GM19328 (cell line): ENCODE data around the gene NR2C1.
"Not testable (repeated sequence)": the region's sequence is repeated elsewhere in the genome, so short reads cannot be mapped to it uniquely, and the experiment has no call there.

Source experiments
- ATAC-seq: cut with Tn5 transposase; IDR thresholded peaks from one replicate; pipeline ENCODE4 v1.9.1; 2021; ENCODE audit warnings: mild to moderate bottlenecking, moderate library complexity; ENCODE audit not compliant: unreplicated experiment

The NR2C1 gene

DNA sequence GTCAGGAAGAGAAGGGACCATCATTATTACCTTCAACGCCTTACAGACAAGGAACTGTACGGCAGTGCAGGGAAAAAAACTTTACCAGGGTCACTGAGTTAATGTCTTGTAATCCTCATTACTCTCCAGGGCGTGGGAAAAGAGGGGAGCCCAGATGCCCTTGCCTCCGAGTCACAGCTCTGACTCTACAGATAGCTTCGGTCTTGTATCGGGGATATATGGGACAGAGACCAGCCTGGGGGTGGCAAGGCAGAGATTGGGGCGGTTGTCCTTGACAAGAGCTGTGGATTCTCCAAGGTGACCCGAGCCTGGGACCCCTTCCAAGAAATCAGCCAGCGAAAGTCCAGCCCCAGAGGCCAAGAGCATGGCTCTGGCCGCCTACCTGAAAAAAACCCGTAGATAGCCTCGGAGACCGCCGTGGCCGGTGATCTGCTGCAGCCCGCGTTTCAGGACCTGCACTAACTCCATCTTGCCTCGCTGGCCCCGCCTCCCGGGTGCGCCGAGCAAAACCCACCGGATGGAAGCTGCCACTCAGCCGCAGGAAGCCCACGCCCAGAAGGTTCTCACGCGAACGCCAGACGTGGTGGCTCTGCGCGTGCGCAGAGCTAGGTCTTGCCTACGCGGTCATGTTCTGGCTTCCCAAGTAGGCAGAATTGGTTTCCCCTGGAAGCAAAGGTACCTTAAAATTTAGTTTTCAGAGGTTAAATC, 70.1 kb downstream of the NR2C1 start, which contains the start of gene NDUFA12:
Gene NDUFA12 (minus strand): TSS at position 485 of the 708 bp plus-strand sequence. CDS start 17 bp downstream, at position 468.
- ATAC-seq = peak; percentile 98

DNA sequence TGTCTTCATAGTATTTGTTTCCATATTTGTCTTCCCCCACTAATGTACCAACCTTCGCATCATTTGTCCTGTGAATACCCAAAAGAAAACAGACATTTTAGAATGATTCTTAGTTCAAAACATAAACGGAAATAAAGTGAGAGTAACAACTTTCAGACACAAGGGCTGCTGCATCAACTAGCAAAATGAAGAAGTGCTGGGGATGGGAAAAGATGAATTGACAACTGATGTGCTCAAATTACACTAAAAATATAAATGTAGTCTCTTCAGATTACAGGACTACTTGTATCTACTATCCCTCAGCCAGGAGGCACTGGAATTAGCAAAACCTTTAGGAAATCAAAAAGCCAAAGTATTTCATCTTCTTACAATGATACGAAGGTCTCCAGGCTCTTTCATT, 70.7 kb downstream of the NR2C1 start:
- no peak for ATAC-seq

DNA sequence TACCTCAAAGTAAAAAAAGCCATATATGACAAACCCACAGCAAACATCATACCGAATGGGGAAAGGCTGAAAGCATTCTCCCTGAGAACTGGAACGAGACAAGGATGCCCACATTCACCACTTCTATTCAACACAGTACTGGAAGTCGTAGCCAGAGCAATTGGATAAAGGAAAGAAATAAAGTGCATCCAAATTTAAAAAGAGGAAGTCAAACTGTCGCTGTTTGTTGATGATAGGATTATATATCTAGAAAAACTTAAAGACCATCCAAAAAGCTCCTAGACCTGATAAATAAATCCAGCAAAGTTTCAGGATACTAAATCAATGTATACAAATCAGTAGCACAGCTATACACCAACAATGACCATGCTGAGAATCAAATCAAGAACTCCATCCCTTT, 75.1 kb downstream of the NR2C1 start:
- ATAC-seq = no peak

DNA sequence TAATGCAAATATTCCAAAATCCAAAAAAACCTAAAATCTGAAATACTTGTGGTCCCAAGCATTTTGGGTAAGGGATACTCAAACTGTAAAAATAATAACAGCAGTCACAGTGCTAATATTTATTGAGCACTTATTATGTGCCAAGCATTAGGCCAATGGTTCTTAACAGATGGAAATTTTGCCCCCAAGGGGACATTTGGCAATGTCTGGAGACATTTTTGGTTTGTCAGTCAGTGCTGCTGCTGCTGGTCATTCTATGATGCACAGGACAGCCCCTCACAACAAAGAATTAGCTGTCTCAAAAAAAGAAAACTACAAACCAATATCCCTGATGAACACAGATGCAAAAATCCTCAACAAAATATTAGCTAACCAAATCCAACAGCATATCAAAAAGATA, 75.7 kb downstream of the NR2C1 start:
- ATAC-seq = no peak

DNA sequence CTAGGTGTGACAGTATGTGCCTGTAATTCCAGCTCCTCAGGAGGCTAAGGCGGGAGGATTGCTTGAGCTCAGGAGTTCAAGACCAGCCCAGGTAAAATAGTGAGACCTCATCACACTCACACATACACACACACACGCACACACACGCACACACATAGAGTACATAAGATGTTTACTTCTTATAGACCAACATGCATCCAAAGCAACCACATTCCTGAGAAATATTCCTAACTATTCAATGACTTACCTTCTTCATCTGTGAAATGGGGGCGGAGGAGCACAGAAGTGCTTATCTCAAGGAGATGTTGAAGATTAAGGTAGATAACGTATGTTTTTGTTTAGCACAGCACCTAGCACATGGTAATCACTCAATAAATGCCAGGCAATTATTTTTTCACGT, 76.4 kb downstream of the NR2C1 start:
- ATAC-seq = no peak

DNA sequence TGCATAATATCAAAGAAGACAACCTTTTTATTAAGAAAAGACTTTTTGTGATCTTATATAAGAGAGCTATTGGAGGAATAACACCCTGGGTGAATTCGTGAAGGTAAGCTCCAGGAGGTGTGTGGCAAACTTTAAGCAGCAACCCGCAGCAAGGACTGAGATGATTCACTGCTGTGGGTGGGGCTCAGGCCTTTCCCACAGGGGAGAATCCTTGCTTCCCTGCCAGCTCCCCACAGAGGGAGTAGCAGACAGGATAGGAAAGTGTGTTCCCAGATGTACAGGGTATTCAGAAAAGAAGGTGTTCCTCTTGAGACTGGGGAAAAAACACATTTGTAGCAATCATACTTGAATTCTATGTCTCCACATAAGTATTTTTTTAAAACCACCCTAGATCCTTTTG, 79.1 kb downstream of the NR2C1 start:
- no peak for ATAC-seq

DNA sequence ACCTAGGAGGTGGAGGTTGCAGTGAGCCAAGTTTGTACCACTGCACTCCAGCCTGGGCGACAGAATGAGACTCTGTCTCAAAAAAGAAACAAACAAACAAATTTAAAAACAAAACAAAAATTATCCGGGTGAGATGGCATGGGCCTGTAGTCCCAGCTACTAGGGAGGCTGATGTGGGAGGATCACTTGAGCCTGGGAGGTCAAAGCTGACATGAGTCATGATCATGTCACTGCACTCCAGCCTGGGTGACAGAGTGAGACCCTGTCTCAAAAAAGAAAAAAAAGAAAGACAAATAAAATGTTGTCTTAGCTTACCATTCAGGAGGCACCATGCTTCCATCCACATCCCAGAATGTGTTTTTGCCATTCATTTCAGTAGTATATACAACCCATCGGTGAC, 79.6 kb downstream of the NR2C1 start:
- ATAC-seq = not testable (repeated sequence)

DNA sequence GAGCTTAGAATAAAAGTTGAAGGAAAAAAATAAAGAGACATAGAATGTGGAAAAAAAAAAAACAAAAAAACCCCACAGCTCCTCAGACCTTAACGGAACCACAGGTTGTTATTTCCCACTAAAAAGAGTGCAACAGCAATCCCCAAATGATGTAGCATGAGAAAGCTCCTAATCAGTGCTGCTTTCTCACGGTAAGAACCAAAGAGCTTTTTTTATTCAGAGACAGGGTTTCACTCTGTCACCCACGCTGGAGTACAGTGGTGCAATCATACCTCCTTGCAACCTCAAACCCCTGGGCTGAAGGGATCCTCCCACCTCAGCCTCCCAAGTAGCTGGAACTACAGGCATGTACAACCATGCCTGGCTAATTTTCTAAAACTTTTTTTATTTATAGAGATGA, 83.2 kb downstream of the NR2C1 start:
- ATAC-seq = no peak

DNA sequence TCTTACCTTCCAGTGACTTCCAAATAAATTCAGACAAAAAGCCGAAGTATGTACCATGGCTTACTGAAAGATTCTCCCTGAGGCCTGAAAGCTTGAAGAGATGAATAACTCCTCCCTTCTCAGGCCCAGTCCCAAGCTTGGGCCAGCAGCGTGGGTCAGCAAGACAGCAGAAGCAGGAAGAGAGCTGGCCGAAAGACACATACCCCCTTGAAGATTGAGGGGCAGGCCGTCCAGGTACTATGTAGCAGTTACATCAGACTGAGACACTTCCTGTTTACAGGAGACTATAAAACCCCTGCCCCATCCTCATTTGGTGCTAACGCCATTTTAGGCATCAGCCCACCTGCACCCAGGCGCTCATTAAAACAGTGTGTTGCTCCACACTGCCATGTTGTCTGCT, 84.9 kb downstream of the NR2C1 start:
- no peak for ATAC-seq

DNA sequence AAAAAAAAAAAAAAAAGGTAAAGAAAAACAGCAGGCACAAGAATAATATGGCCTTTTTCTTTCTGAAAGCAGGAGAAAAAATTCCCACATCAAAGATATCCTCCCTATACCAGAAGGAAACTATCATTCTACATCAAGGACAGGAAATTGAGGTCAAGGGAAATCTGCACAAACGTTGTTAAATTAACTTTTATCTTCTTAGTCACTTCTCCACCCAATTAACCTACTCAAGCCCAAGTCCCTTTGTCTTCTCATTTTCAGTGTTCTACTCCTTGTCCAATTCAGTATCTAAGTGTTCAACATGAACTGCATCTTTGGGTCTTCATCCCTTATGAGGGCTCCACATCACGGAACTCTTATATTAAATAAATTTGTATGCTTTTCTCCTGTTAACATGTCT, 85.6 kb downstream of the NR2C1 start:
- no peak for ATAC-seq

DNA sequence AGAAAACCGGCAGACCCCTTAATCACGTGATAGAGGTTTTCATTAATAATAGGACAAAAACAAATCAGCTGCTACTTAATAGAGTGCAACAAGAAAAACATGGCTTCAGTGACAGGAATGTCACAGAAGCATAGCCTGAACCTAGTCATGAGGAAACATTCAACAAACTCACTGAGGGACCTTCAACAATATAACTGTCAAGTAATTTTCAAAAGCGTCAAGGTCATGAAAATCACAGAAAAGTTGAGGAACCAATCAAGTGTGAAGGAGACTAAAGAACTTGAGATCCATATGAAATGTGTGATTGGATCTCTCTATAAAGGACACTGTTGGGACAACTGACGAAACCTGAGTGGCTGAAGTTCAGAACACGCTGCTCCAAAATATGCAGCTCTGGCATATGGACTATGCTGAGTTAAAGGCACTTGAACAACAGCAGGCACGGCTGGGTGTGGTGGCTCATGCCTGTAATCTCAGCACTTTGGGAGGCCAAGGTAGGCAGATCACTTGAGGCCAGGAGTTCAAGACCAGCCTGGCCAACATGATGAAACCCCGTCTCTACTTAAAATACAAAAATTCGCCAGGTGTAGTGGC, 86.2 kb downstream of the NR2C1 start:
- ATAC-seq = no peak

DNA sequence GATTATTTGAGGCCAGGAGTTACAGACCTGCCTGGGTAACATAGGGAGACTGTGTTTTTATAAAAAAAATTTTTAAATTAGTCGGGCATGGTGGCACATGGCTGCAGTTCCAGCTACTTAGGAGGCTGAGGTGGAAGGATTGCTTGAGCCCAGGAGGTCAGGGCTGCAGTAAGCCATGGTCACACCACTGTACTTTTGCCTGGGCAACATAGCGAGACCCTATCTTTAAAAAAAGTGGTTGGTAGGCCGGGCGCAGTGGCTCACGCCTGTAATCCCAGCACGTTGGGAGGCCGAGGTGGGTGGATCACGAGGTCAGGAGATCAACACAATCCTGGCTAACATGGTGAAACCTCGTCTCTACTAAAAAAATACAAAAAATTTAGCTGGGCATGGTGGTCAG, 88.3 kb downstream of the NR2C1 start:
- not testable (repeated sequence) for ATAC-seq

DNA sequence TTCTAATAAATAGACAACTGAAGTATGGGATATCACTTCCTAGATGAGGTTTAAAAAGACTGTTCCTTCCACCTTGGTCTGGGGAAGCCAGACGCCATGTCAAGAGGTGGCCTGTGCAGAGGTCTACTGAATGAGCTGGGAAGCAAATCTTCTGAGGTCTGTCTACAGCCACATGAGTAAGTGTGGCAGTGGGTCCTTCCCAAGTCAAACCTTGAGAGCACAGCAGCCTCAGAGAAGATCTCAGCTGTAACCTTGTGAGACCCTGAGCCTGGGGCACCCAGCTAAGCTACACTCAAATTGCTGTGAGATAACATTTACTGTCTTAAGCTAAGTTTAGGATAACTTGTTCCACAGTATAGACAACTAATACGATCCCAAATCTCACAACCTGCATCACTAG, 90.1 kb downstream of the NR2C1 start:
- no peak for ATAC-seq

DNA sequence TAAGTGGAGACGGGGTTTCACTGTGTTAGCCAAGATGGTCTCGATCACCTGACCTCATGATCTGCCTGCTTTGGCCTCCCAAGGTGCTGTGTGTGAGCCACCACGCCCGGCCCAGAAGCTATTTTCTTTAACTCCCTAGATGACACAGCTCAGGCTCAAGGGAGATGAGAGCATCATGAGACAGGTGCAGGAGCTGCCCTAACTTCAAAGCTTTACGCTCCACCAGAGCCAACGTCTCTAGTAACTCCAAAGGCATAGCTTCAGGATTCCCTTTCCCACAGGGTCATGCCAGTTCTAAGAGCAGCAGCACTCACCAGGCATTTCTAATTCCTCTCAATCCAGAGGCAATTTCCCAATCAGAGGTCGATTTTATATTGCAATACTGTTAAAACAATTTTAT, 91.0 kb downstream of the NR2C1 start:
- ATAC-seq = no peak

DNA sequence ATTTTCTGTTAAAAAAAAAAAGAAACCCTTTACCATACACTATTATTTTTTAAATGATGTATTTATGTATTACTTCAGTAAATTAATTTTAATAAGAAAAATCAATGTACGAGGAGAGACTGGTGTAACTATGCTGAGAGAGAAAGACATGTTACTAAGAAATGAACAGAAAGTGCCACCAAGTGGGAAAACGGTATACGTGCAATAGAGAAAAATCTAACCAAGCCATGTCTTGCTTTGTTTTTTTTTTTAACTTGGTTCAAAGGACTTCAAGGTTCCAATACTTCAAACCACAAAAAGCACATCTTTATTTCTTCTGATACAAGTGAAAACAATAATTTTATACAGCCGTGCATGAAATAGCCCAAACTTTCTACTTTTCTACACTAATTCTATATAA, 92.8 kb downstream of the NR2C1 start:
- ATAC-seq = no peak

DNA sequence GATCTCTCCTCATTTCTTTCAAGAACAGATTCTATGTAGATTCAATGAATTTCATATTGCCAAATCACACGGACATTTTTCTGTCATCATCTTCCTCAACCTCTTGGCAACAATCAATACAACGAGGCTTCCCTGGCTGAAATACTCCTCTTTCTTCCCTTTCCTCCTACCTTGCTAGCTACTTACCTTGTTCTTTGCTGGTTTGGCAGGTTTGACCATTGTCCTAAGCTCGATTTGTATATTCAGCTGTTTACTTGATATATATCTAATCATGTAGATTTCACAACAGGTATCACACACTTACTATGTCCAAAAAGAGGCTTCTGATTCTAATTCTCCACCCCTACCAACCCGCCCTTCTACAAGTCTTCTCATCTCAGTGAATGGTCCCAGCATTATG, 93.5 kb downstream of the NR2C1 start:
- ATAC-seq = no peak

DNA sequence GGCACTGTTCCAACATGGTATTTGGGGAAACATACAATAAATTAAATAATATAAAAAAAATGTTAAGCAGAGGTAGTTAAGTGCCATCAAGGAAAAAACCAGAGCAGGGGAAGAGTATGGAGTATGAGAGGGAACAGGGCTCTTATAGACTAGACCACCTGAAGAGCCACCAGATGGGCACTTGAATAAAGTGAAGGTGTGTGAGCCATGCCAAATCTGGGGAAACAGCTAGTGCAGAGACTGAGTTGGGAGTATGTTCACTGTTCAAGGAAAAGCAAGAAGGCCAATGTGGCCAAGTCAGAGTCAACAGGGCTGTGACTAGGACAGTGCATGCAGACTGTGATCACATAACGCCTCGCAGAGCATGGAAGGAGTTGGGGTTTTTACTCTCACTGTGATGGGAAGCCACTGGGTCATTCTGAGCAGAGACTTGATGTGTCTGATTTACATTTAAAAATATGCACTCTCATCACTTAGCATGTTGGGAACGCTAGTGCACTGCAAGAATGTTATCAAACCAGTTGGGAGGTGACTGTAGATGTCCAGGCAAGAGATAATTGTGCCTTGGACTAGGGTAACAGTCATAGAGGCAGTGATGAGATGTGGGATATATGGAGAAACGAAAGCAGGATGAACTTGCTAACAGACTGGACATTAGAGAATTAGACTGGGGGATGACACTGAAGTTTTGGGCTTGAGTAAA, 95.5 kb downstream of the NR2C1 start:
- no peak for ATAC-seq

DNA sequence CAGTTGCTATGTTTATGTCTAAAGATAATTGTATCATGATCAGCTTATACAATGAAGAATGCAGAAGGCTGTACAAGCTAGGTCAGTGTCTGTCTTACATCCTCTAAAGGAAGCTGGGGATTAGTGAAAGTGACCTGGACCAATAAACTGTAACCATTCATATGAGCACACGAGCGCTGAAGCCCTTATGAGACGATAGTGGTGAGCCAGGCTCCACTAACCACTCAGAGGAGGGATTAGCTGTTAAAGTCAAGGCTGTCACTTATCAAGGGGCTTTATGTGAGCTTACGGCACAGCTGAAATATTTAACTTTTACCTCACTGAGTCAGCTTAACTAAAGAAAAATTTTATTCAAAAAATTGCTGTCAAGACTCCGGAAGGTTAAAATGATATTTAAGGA, 100.2 kb downstream of the NR2C1 start:
- ATAC-seq = no peak

DNA sequence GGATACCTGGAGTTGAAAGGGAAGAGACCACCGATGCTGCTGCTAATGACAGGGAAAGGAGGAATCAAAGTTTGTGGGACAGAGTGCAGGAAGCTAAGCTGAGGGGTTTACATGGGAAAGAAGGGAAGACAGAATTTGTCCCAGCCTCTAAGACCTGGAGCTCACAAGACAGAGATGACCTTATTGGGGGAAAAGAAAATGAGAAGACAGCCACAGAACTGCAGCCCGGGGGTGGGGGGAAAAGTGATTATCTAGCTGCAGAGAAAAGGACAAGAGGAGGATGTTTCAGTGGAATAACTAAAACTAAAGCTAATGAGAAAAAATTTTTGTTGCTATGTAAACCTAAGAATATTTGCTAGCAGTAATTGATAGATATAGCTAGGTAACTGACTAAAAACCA, 100.6 kb downstream of the NR2C1 start:
- ATAC-seq = no peak

DNA sequence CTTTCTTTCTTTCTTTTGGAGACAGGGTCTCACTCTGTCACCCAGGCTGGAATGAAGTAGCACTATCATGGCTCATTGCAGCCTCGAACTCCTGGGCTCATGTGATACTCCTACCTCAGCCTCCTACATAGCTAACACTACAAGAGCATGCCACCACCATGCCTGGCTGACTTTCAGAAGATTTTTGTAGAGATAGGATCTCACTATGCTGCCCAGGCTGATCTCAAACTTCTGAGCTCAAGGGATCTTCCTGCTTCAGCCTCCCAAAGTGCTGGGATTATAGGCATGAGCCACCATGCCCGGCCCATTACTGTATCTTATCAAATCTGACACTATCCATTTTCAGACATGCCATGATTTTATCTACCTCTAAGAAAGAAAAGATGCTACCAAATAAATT, 101.5 kb downstream of the NR2C1 start:
- ATAC-seq = no peak

DNA sequence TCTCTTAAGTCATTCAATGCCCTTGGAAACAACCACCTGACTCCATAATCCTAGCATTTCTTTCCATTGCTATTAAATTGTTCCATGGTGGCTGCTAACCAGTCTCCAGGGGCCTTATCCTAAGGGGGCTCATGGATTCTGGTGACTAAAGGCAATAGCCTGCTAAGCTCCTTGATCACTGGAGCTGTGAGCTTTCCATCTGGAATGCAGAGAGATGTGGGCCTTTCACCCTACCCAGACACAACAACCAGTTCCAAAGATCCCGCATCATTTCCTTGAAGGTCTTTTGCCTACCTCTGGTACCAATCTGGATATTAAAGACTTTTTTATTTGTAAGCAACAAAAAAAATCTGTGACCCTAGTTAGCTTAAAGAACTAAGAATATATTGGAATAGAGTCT, 102.9 kb downstream of the NR2C1 start:
- ATAC-seq = no peak
